Measurements from ENCODE around the gene IQGAP1.

GRCh38 chr15:90487186-90487585 is 99.1 kb downstream of the IQGAP1 start:
- TF ChIP-seq ELF1 (IDR thresholded peaks at IDR 0.05; ENCODE audit: borderline replicate concordance, low read depth) (no peak), POLR2A (IDR thresholded peaks at IDR 0.05; ENCODE audit: borderline replicate concordance, extremely low read depth, insufficient read depth, insufficient read length) (no peak), CTCF (IDR thresholded peaks at IDR 0.05 in 2 of 3, conservative IDR thresholded peaks at IDR 0.05 in 1 of 3; ENCODE audit: borderline replicate concordance in 1 of 3, insufficient read depth in 1 of 3, low read depth in 2 of 3, low read length in 2 of 3) (no peak), POLR2AphosphoS5 (IDR thresholded peaks at IDR 0.05; ENCODE audit: low read depth, low read length) (no peak), SP1 (IDR thresholded peaks at IDR 0.05; ENCODE audit: low read depth) (no peak), SIN3A (IDR thresholded peaks at IDR 0.05; ENCODE audit: low read depth) (no peak), EZH2 (IDR thresholded peaks at IDR 0.05) (no peak), JUND (IDR thresholded peaks at IDR 0.05) (no peak), CBX3 (IDR thresholded peaks at IDR 0.05; ENCODE audit: low read depth) (no peak), ZFX (IDR thresholded peaks at IDR 0.05) (no peak), CEBPB (IDR thresholded peaks at IDR 0.05; ENCODE audit: low read depth) (no peak)
- TF ChIP-seq, protein P1, sequence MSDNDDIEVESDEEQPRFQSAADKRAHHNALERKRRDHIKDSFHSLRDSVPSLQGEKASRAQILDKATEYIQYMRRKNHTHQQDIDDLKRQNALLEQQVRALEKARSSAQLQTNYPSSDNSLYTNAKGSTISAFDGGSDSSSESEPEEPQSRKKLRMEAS (IDR thresholded peaks at IDR 0.05), result no peak
